OCI-LY1 (cell line): Measurements from ENCODE around the gene ANKRD53.

Experiments used
- H2AFZ ChIP-seq: fragments of 200-600 bp; sonication (generic), shearing (Covaris generic); 2 replicates; pipeline ENCODE4 v1.6.0; 2014; ENCODE audit warnings: antibody characterized with exemption, mild to moderate bottlenecking, low read length
- H3F3A ChIP-seq: fragments of 200-600 bp; sonication (generic), shearing (Covaris generic); 2 replicates; pipeline ENCODE4 v1.6.0; 2014; ENCODE audit warnings: mild to moderate bottlenecking, antibody characterized with exemption, low read length, moderate library complexity; ENCODE audit not compliant: insufficient read depth
- H3K27ac ChIP-seq: fragments of 200-600 bp; sonication (generic); 2 replicates; pipeline ENCODE4 v1.5.1; 2014; ENCODE audit warnings: low read length, mixed run types, mild to moderate bottlenecking, low read depth; ENCODE audit not compliant: poor library complexity, severe bottlenecking
- H3K27me3 ChIP-seq: fragments of 200-600 bp; sonication (generic); 2 replicates; pipeline ENCODE4 v1.6.0; 2014; ENCODE audit warnings: antibody characterized with exemption, mild to moderate bottlenecking, low read length, moderate library complexity; ENCODE audit not compliant: insufficient read depth
- H3K36me3 ChIP-seq: fragments of 200-600 bp; sonication (generic); 2 replicates; pipeline ENCODE4 v1.6.1; 2014; ENCODE audit warnings: mild to moderate bottlenecking, antibody characterized with exemption, low read length, moderate library complexity, mixed read lengths; ENCODE audit not compliant: insufficient read depth
- H3K4me1 ChIP-seq: fragments of 200-600 bp; sonication (generic); 2 replicates; pipeline ENCODE4 v1.5.1; 2014; ENCODE audit warnings: mild to moderate bottlenecking, low read length, moderate library complexity; ENCODE audit not compliant: insufficient read depth, severe bottlenecking
- H3K4me2 ChIP-seq: fragments of 200-600 bp; sonication (generic), shearing (Covaris generic); 2 replicates; pipeline ENCODE4 v1.6.1; 2014; ENCODE audit warnings: low read length
- H3K4me3 ChIP-seq: fragments of 200-600 bp; sonication (generic); 2 replicates; pipeline ENCODE4 v1.5.1; 2014; ENCODE audit warnings: low read length, low read depth, mild to moderate bottlenecking, mixed read lengths; ENCODE audit not compliant: poor library complexity, severe bottlenecking
- H3K79me2 ChIP-seq: fragments of 200-600 bp; shearing (Covaris generic); 2 replicates; pipeline ENCODE4 v1.6.1; 2016; ENCODE audit warnings: mixed run types, low read length, mixed read lengths; ENCODE audit not compliant: insufficient read depth
- H3K9ac ChIP-seq: fragments of 200-600 bp; sonication (generic), shearing (Covaris generic); 2 replicates; pipeline ENCODE4 v1.6.1; 2014; ENCODE audit warnings: mild to moderate bottlenecking, low read length, mixed read lengths
- H3K9me2 ChIP-seq: fragments of 200-600 bp; sonication (generic), shearing (Covaris generic); 2 replicates; pipeline ENCODE4 v1.6.1; 2014; ENCODE audit warnings: low read depth, mild to moderate bottlenecking, low read length, mixed read lengths
- H3K9me3 ChIP-seq: fragments of 200-600 bp; shearing (Covaris generic); 2 replicates; pipeline ENCODE4 v1.6.1; 2014; ENCODE audit warnings: low read length, mixed read lengths
- H4K20me1 ChIP-seq: fragments of 200-600 bp; sonication (generic), shearing (Covaris generic); 2 replicates; pipeline ENCODE4 v1.6.0; 2016; ENCODE audit warnings: mild to moderate bottlenecking, low read length; ENCODE audit not compliant: insufficient read depth
- CTCF ChIP-seq: fragments of 200-600 bp; sonication (generic), shearing (Covaris generic); IDR thresholded peaks from 2 replicates; pipeline ENCODE4 v1.5.1; 2017; ENCODE audit warnings: mild to moderate bottlenecking, antibody characterized with exemption, low read length, moderate library complexity, mixed read lengths
- EZH2 ChIP-seq: fragments of 200-600 bp; sonication (generic), shearing (Covaris generic); IDR thresholded peaks from 2 replicates; pipeline ENCODE4 v1.8.0; 2017; ENCODE audit warnings: borderline replicate concordance, mixed run types, mild to moderate bottlenecking, antibody characterized with exemption, low read length, moderate library complexity, mixed read lengths

ANKRD53 gene

GRCh38 chr2:70985283-70985688 lies 6.9 kb downstream of the ANKRD53 start:
- Histone ChIP-seq H3K4me2 (no peak overlapping the region), H3K36me3 (peaks cover 49% of the 10 kb centered on the region)

GRCh38 chr2:70985956-70986355 lies 7.5 kb downstream of the ANKRD53 start:
- H3K4me3 ChIP-seq: no peak overlapping the region
- H3F3A ChIP-seq: no peaks in the 10 kb centered on the region
- H3K4me1 ChIP-seq: peaks cover 6% of the 10 kb centered on the region
- no peaks in the 10 kb centered on the region for H4K20me1 ChIP-seq
- H2AFZ ChIP-seq: no peak overlapping the region
- H3K79me2 ChIP-seq: no peaks in the 10 kb centered on the region
- no peak overlapping the region for H3K4me2 ChIP-seq
- no peaks in the 10 kb centered on the region for H3K9me2 ChIP-seq
- H3K9ac ChIP-seq: no peak overlapping the region
- no peaks in the 10 kb centered on the region for H3K9me3 ChIP-seq
- H3K27ac ChIP-seq: no peak overlapping the region
- TF ChIP-seq EZH2 (no peak), CTCF (no peak)
- H3K36me3 ChIP-seq: peaks cover 56% of the 10 kb centered on the region
- H3K27me3 ChIP-seq: no peaks in the 10 kb centered on the region

More at GRCh38 chr2:70985283-70985688, 6.9 kb downstream of the ANKRD53 start:
- H3K9ac ChIP-seq: no peak overlapping the region
- H4K20me1 ChIP-seq: no peaks in the 10 kb centered on the region
- H3K4me3 ChIP-seq: no peak overlapping the region
- no peaks in the 10 kb centered on the region for H3K9me2 ChIP-seq
- no peaks in the 10 kb centered on the region for H3F3A ChIP-seq
- no peaks in the 10 kb centered on the region for H3K79me2 ChIP-seq
- no peak overlapping the region for H2AFZ ChIP-seq
- H3K4me1 ChIP-seq: peaks cover 6% of the 10 kb centered on the region
- no peaks in the 10 kb centered on the region for H3K27me3 ChIP-seq
- no peaks in the 10 kb centered on the region for H3K9me3 ChIP-seq
- no peak for TF ChIP-seq EZH2
- TF ChIP-seq CTCF: no peak
- H3K27ac ChIP-seq: no peak overlapping the region

GRCh38 chr2:70986499-70987189 lies 8.2 kb downstream of the ANKRD53 start:
- Histone ChIP-seq H4K20me1 (no peaks in the 10 kb centered on the region), H3K9me2 (no peaks in the 10 kb centered on the region), H3K79me2 (no peaks in the 10 kb centered on the region), H3K9ac (no peak overlapping the region), H3K9me3 (no peaks in the 10 kb centered on the region), H3F3A (no peaks in the 10 kb centered on the region), H3K4me2 (no peak overlapping the region), H3K4me3 (no peak overlapping the region), H3K4me1 (peaks cover 6% of the 10 kb centered on the region), H3K27ac (no peak overlapping the region), H3K27me3 (no peaks in the 10 kb centered on the region), H3K36me3 (peaks cover 63% of the 10 kb centered on the region), H2AFZ (no peak overlapping the region)
- no peak for TF ChIP-seq CTCF
- TF ChIP-seq EZH2: no peak
